Esophagus muscularis mucosa (tissue), 4 donors: Measurements from ENCODE around the gene VAT1. TPM values are rescaled to one million over a fixed set of nuclear protein-coding genes. Genes with fewer than 3 reads are reported as not detected.
"Not testable (repeated sequence)": the region's sequence is repeated elsewhere in the genome, so short reads cannot be mapped to it uniquely, and the experiment has no call there.

ENCODE experiments used
- DNase-seq: peaks from one replicate; pipeline ENCODE4 v3.0.0-alpha.2; 2017; ENCODE audit errors: extremely low spot score
- H3K27ac ChIP-seq, 4 donors: fragments of 200-600 bp; sonication (generic); replicated peaks in 1 of 4; 1 replicate in 3 of 4; 2 replicates in 1 of 4; pipeline ENCODE4 v1.5.1; 2016 to 2019; ENCODE audit warnings: mild to moderate bottlenecking in 1 of 4
- H3K27me3 ChIP-seq, 4 donors: fragments of 200-600 bp; sonication (generic); one replicate each; pipeline versions ENCODE4 v1.5.1 to v1.6.0; 2016 to 2019
- H3K36me3 ChIP-seq, 4 donors: fragments of 200-600 bp; sonication (generic); one replicate each; pipeline ENCODE4 v1.5.1; 2016 to 2019
- H3K4me1 ChIP-seq, 4 donors: fragments of 200-600 bp; sonication (generic); one replicate each; pipeline ENCODE4 v1.5.1; 2016 to 2019
- H3K4me3 ChIP-seq, 4 donors: fragments of 200-600 bp; sonication (generic); 1 replicate in 2 of 4; 2 replicates in 2 of 4; pipeline ENCODE4 v1.5.1; 2016 to 2019; ENCODE audit warnings: mild to moderate bottlenecking in 4 of 4, moderate library complexity in 1 of 4
- H3K9me3 ChIP-seq, 4 donors: fragments of 200-600 bp; sonication (generic); 1 replicate in 3 of 4; 2 replicates in 1 of 4; pipeline ENCODE4 v1.5.1; 2016 to 2019
- CTCF ChIP-seq, 3 experiments: fragments of 200-600 bp in 2 of 3; fragments of 450-650 bp in 1 of 3; sonication (generic) in 2 of 3; IDR thresholded peaks; one replicate each; pipeline ENCODE4 v1.5.1; 2017 to 2019; ENCODE audit warnings: antibody characterized with exemption in 3 of 3, mild to moderate bottlenecking in 2 of 3, moderate library complexity in 1 of 3
- EP300 ChIP-seq: sonication (generic); formaldehyde crosslinking; IDR thresholded peaks from one replicate; pipeline ENCODE4 v1.6.1; 2017; ENCODE audit warnings: antibody characterized with exemption
- POLR2A ChIP-seq: fragments of 450-650 bp; IDR thresholded peaks from one replicate; pipeline ENCODE4 v1.6.1; 2017; ENCODE audit warnings: antibody characterized with exemption, moderate library complexity, mild to moderate bottlenecking, low read depth
- POLR2AphosphoS5 ChIP-seq, 2 donors: sonication (generic); formaldehyde crosslinking; IDR thresholded peaks; one replicate each; pipeline ENCODE4 v1.6.1; 2017; ENCODE audit warnings: antibody characterized with exemption in 2 of 2
- WGBS: methylation state at CpG from one replicate; pipeline ENCODE4 v1.1.5; 2018; 5-methylcytosine and 5-hydroxymethylcytosine counted together
- intact Hi-C: fragments of 100-400 bp; cut with DNase I; formaldehyde crosslinking; loops from one replicate; pipeline ENCODE4 v1.15.1; 2023
- total RNA-seq, 4 donors: library from RNA; depleted of rRNA; stranded (reverse); fragments of >200 nt; gene quantifications; one replicate each; pipeline versions ENCODE4 v1.1.0 to v1.2.1, GENCODE V29; 2016

VAT1 gene
- total RNA-seq, 4 donors from 2014 or later, result 106 to 190 (median 139) TPM

- no peak for TF ChIP-seq EP300
- no peak for TF ChIP-seq POLR2A
- TF ChIP-seq POLR2AphosphoS5 (IDR thresholded peaks at IDR 0.05), result no peak
- no peak for TF ChIP-seq CTCF (IDR thresholded peaks at IDR 0.05)
- no peaks in the 10 kb centered on the region for H3K27me3 ChIP-seq
Observed at GRCh38 chr17:43068570-43069367, 46.6 kb upstream of the VAT1 start.

GRCh38 chr17:43062984-43063638 lies 40.9 kb upstream of the VAT1 start:
- 90% methylated on average over 10 of the region's 10 CpGs for WGBS
- Histone ChIP-seq H3K36me3 (peaks cover 0 to 3% (median 0%) of the 10 kb centered on the region in 4 donors), H3K27me3 (no peaks in the 10 kb centered on the region), H3K4me3 (no peak overlapping the region), H3K27ac (no peak overlapping the region), H3K9me3 (no peaks in the 10 kb centered on the region), H3K4me1 (no peaks in the 10 kb centered on the region)
- TF ChIP-seq EP300, result no peak
- TF ChIP-seq POLR2A, result no peak
- TF ChIP-seq CTCF (IDR thresholded peaks at IDR 0.05), result no peak
- TF ChIP-seq POLR2AphosphoS5 (IDR thresholded peaks at IDR 0.05), result no peak
- intact Hi-C loops, result no loop called here
- no peak for DNase-seq

More at GRCh38 chr17:43068570-43069367, 46.6 kb upstream of the VAT1 start:
- H3K4me1 ChIP-seq, result no peaks in the 10 kb centered on the region
- no peak overlapping the region for H3K27ac ChIP-seq
- 92% methylated on average over 6 of the region's 6 CpGs for WGBS
- H3K36me3 ChIP-seq, result peaks cover 0 to 16% (median 0%) of the 10 kb centered on the region in 4 donors
- intact Hi-C loops, result no loop called here
- DNase-seq, result no peak
- H3K4me3 ChIP-seq, result no peak overlapping the region
- H3K9me3 ChIP-seq, result no peaks in the 10 kb centered on the region

GRCh38 chr17:43056051-43056450 lies 33.9 kb upstream of the VAT1 start:
- Histone ChIP-seq H3K27me3 (no peaks in the 10 kb centered on the region), H3K4me1 (no peaks in the 10 kb centered on the region), H3K27ac (no peak overlapping the region), H3K36me3 (peaks cover 0 to 43% (median 13%) of the 10 kb centered on the region in 4 donors), H3K9me3 (no peaks in the 10 kb centered on the region), H3K4me3 (no peak overlapping the region)
- TF ChIP-seq EP300 (no peak), CTCF (IDR thresholded peaks at IDR 0.05) (no peak), POLR2A (no peak), POLR2AphosphoS5 (IDR thresholded peaks at IDR 0.05) (no peak)
- no peak for DNase-seq
- WGBS, result 98% methylated on average over 7 of the region's 7 CpGs
- intact Hi-C loops, result no loop called here

- H3K27me3 ChIP-seq, intact Hi-C loops, H3K4me3 ChIP-seq, H3K27ac ChIP-seq, DNase-seq, H3K4me1 ChIP-seq, H3K9me3 ChIP-seq: not testable (repeated sequence)
- 96% methylated on average over 7 of the region's 7 CpGs for WGBS
- peaks cover 0 to 53% (median 13%) of the 10 kb centered on the region in 4 donors for H3K36me3 ChIP-seq
Observed at GRCh38 chr17:43053008-43053407, 30.8 kb upstream of the VAT1 start.

- H3K9me3 ChIP-seq, result no peaks in the 10 kb centered on the region
Observed at GRCh38 chr17:43051969-43052368, 29.8 kb upstream of the VAT1 start.

More at GRCh38 chr17:43051969-43052368, 29.8 kb upstream of the VAT1 start:
- Histone ChIP-seq H3K27ac (no peak overlapping the region), H3K27me3 (no peaks in the 10 kb centered on the region), H3K36me3 (peaks cover 0 to 51% (median 13%) of the 10 kb centered on the region in 4 donors), H3K4me3 (no peak overlapping the region), H3K4me1 (no peaks in the 10 kb centered on the region)
- 100% methylated on average over 1 of the region's 1 CpG for WGBS
- no peak for DNase-seq
- TF ChIP-seq EP300, result no peak
- no peak for TF ChIP-seq POLR2AphosphoS5 (IDR thresholded peaks at IDR 0.05)
- no peak for TF ChIP-seq CTCF (IDR thresholded peaks at IDR 0.05)
- TF ChIP-seq POLR2A, result no peak
- intact Hi-C loops, result no loop called here
